GM18868 (cell line): ENCODE data around the gene RILP.
A peak's percentile ranks its signal among the peaks of the same experiment; 100 is the strongest.

Experiments
- ATAC-seq: cut with Tn5 transposase; IDR thresholded peaks from one replicate; pipeline ENCODE4 v1.9.1; 2021; ENCODE audit warnings: mild to moderate bottlenecking, moderate library complexity; ENCODE audit not compliant: unreplicated experiment

The RILP gene

DNA sequence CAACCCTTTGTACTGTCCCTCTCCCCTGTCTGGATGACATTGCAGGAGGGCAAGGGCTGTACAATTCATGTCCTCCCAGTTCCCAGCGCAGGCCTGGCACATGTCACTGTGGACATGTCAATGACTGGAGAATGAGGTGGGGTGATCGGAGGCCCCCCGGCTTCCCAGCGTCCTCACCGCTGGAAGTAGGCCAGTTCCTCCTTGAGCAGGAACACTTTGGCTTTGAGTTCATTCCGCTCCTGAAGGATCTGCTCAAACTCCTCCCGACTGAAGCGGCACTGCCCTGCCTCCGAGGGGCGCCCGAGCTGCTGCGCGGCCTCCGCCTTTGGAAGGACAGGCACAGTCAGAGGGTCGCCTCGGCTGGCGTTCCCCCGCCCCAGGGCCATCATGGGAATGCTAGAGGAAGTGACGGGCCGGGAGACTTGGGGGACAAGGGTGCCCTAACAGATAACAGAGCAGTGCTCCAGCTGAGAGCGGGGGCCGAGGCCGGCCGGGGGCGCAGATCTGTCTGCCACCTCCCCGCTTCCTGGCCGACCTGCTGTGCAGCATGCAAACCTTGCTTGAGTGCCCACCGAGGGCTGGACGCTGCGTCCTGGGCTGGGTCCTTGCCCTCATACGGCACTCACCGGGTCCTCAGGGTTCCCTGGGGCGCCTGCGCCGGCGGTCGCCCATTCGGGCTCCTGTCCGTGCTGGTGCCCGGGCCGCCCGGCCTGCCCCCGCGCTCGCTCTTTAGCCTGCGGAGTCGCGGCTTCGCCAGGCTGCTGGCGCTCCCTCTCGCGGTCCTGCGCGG lies 1.3 kb downstream of the RILP start:
- peak; percentile 3 for ATAC-seq

GRCh38 chr17:1647802-1648171 lies 1.9 kb downstream of the RILP start:
- ATAC-seq: no peak

DNA sequence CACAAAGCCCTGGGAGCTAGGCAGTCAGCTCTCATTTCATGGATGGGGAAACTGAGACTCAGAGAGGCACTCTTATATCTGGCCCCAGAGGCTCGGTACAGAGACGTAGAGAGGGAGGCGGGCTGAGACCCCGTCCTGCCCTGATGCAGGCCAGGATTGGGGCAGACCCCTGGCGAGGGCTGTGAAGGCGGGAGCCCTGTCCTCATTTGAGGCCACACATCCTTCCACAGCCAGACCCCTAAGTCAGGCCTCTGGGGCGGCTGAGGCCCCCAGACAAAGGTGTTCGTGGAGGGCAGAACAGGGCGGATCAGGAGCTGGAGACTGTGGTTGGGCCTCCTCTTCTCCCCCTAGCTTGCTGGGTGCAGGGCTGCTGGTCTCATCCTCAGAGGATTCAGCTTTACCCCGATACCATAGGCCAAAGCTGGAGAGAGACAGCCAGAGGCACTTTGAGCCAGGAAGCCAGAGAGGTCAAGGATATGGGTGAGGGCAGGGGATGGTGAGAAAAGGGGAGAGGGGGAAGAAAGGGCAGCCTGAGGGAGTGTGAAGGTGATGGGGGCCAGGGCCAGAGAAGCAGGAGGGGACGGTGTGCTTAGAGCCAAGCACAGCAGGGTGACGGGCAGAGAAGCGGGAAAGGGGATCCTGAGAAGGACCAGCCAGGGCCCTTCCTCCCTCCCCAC lies 3.3 kb downstream of the RILP start:
- no peak for ATAC-seq

- no peak for ATAC-seq
These were observed 4.2 kb downstream of the RILP start, which contains the start of gene SCARF1 for GRCh38 chr17:1645207-1646171. Gene SCARF1 (minus strand): TSS chr17:1645732. CDS start chr17:1645697, 35 bp downstream.

GRCh38 chr17:1644493-1645206 lies 5.0 kb downstream of the RILP start:
- peak; percentile 35 for ATAC-seq

- no peak for ATAC-seq
These were observed 5.6 kb downstream of the RILP start for GRCh38 chr17:1643999-1644492.

- no peak for ATAC-seq
These were observed 6.2 kb downstream of the RILP start for GRCh38 chr17:1643293-1643998.

GRCh38 chr17:1641065-1641403 lies 8.6 kb downstream of the RILP start:
- ATAC-seq: no peak

DNA sequence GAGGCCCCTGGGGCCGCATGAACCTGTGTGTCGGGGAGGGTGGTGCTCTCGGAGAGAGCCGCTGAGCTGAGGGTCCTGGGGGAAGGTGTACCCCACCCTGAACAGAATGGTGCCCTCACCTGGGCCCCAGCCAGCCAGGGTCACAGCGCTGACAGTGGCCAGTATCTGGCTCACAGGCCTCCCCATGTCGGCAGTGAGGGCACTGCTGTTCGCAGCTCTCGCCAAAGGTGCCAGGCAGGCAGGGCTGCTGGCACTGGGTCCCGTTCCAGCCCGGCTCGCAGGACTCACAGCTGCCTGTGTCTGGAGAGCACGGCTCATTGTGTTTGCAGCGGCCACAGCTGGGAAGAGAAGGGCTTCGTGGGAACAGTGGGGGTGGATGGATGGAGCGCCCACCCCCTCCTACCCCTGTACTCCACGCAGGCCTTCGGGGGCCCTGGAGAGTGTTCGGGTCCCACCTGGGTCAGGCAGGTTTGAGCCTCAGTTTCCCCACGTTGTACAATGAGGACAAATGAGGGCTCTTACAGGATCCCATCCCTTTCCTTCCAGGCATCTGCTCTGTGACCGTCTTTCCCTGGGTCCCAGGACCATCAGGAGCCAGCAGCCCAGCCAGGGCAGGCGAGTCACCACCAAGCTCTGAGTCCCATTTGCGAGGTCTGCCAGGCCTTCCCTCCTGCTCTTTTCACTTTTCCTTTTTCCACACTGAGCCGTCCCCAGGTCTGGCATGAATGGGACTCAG lies 9.2 kb downstream of the RILP start:
- no peak for ATAC-seq

DNA sequence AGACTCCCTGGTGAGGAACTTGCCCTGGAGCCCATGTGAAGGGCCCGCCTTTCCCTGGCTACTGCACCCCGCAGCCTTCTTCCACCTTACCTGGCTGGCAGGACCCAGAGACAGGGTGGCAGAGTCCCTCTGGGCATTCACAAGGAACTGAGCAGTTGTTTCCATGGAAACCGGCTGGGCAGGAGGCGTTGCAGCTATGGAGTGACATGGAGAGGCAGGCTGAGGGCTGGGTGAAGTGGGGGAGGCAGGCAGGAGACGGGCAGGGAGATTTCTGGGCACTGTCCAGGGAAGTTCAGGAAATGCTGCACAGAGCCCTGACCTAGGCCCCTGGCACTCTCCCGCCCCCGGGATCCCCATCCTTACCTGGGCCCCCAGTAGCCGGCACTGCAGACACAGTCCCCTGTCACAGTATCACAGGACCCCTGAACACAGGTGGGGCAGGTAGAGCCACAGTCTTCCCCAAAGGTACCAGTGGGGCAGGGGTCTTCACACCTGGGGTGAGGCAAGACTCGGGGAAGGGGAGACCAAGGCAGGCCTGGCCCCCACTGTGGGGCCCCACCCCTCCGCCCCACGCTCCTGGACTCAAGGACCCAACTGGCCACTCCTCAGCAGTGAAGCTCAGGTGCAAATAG lies 10.0 kb downstream of the RILP start:
- ATAC-seq: no peak

GRCh38 chr17:1638624-1639300 lies 10.9 kb downstream of the RILP start:
- no peak for ATAC-seq

GRCh38 chr17:1638171-1638590 lies 11.5 kb downstream of the RILP start:
- no peak for ATAC-seq

GRCh38 chr17:1636732-1637285 lies 12.9 kb downstream of the RILP start:
- ATAC-seq: no peak

GRCh38 chr17:1635675-1636465 lies 13.8 kb downstream of the RILP start:
- no peak for ATAC-seq

- no peak for ATAC-seq
These were observed 14.6 kb downstream of the RILP start for GRCh38 chr17:1634841-1635650.

GRCh38 chr17:1630662-1631061 lies 19.0 kb downstream of the RILP start:
- no peak for ATAC-seq
